MM.1S (cell line): Measurements from ENCODE around the gene IGF2.

Experiments
- DNase-seq: peaks from one replicate; pipeline ENCODE4 v3.0.0-alpha.2; 2015
- H2AFZ ChIP-seq: fragments of 300-600 bp; sonication (generic); 2 replicates; pipeline ENCODE4 v1.6.0; 2016; ENCODE audit warnings: antibody characterized with exemption, low read length
- H3F3A ChIP-seq: fragments of 300-600 bp; sonication (generic); 2 replicates; pipeline ENCODE4 v1.6.1; 2016; ENCODE audit warnings: mild to moderate bottlenecking, antibody characterized with exemption, low read length, moderate library complexity, mixed read lengths; ENCODE audit not compliant: insufficient read depth
- H3K27ac ChIP-seq: fragments of 300-600 bp; sonication (generic); 2 replicates; pipeline ENCODE4 v1.5.1; 2016; ENCODE audit warnings: mild to moderate bottlenecking, low read length
- H3K27me3 ChIP-seq: fragments of 300-600 bp; sonication (generic); replicated peaks from 2 replicates; pipeline ENCODE4 v1.6.0; 2016; ENCODE audit warnings: low read length; ENCODE audit not compliant: insufficient read depth
- H3K36me3 ChIP-seq: fragments of 300-600 bp; sonication (generic); replicated peaks from 2 replicates; pipeline ENCODE4 v1.6.1; 2016; ENCODE audit warnings: mild to moderate bottlenecking, low read length, mixed read lengths; ENCODE audit not compliant: insufficient read depth
- H3K4me1 ChIP-seq: fragments of 300-600 bp; sonication (generic); 2 replicates; pipeline ENCODE4 v1.6.1; 2016; ENCODE audit warnings: low read length, mixed read lengths
- H3K4me2 ChIP-seq: fragments of 300-600 bp; sonication (generic); 2 replicates; pipeline ENCODE4 v1.6.0; 2016; ENCODE audit warnings: low read depth, low read length
- H3K4me3 ChIP-seq: fragments of 300-600 bp; sonication (generic); 2 replicates; pipeline ENCODE4 v1.5.1; 2016; ENCODE audit warnings: low read length, mixed read lengths
- H3K79me2 ChIP-seq: fragments of 300-600 bp; sonication (generic); 2 replicates; pipeline ENCODE4 v1.6.1; 2016; ENCODE audit warnings: mixed run types, low read length, mixed read lengths
- H3K9ac ChIP-seq: fragments of 300-600 bp; sonication (generic); 2 replicates; pipeline ENCODE4 v1.6.1; 2016; ENCODE audit warnings: low read length, mixed read lengths
- H3K9me2 ChIP-seq: fragments of 300-600 bp; sonication (generic); replicated peaks from 2 replicates; pipeline ENCODE4 v1.6.1; 2016; ENCODE audit warnings: mild to moderate bottlenecking, low read length, mixed read lengths; ENCODE audit not compliant: insufficient read depth
- H3K9me3 ChIP-seq: fragments of 300-600 bp; sonication (generic); replicated peaks from 2 replicates; pipeline ENCODE4 v1.6.1; 2016; ENCODE audit warnings: mild to moderate bottlenecking, low read length, mixed read lengths; ENCODE audit not compliant: insufficient read depth
- H4K20me1 ChIP-seq: fragments of 300-600 bp; sonication (generic); 2 replicates; pipeline ENCODE4 v1.6.1; 2016; ENCODE audit warnings: mild to moderate bottlenecking, low read length, moderate library complexity, mixed read lengths; ENCODE audit not compliant: insufficient read depth
- EZH2 ChIP-seq: fragments of 300-600 bp; sonication (generic); optimal IDR thresholded peaks from 2 replicates; pipeline ENCODE3; 2017; ENCODE audit warnings: low read depth, mild to moderate bottlenecking, antibody characterized with exemption, low read length, mixed read lengths
- EZH2phosphoT487 ChIP-seq: fragments of 300-600 bp; sonication (generic); IDR thresholded peaks from 2 replicates; pipeline ENCODE4 v1.6.1; 2018; ENCODE audit warnings: antibody characterized with exemption, low read length
- TF ChIP-seq, protein P1 (sequence below): fragments of 300-600 bp; sonication (generic); IDR thresholded peaks from 2 replicates; pipeline ENCODE4 v1.5.1; 2016; ENCODE audit warnings: antibody characterized with exemption, low read length, mixed read lengths

The IGF2 gene

DNA sequence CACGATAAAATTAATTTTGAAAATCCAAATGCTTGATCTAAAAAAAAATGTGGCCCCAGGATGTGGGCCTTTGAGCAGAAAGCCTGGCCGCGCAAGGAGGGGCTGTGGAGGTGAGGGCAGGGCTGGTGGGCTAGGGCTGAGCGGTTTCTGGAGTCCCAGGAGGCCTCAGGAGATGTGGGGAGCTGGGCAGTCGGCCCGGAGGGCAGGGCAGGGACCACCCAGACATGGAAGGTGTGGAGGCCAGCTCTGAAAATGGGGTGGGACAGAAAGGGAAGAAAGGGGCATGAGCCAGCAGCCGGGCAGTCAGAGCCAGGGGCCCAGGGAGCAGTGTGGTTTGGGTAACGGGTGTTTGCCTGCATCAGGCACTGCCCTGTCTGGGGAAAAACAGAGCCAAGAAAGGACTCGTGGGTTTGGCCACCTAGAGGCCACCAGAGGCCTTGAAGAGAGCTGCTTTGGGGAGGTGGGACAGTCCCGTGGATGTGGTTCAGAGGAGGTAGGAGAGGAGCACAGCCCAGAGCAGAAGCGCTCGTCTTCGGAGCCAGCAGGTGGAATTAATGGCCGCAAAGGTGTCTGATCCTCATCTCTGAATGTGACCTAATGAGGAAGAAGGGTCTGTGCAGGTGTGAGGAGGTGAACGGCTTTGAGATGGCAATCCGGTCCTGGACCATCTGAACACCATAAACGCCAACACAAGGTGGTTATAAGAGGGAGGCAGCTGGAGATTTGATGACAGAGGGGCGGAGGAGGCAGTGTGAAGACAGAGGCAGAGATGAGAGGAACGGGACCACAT is 50.2 kb downstream of the IGF2 start:
- Histone ChIP-seq H3K27me3 (peaks cover 95% of the 10 kb centered on the region), H3K79me2 (no peaks in the 10 kb centered on the region), H3K27ac (no peak overlapping the region), H2AFZ (no peak overlapping the region), H3K4me3 (no peak overlapping the region), H3K4me1 (no peaks in the 10 kb centered on the region), H3K9me3 (no peaks in the 10 kb centered on the region), H3K36me3 (no peaks in the 10 kb centered on the region), H4K20me1 (no peaks in the 10 kb centered on the region), H3K4me2 (no peak overlapping the region), H3F3A (no peaks in the 10 kb centered on the region), H3K9me2 (no peaks in the 10 kb centered on the region), H3K9ac (no peak overlapping the region)
- TF ChIP-seq, protein P1, sequence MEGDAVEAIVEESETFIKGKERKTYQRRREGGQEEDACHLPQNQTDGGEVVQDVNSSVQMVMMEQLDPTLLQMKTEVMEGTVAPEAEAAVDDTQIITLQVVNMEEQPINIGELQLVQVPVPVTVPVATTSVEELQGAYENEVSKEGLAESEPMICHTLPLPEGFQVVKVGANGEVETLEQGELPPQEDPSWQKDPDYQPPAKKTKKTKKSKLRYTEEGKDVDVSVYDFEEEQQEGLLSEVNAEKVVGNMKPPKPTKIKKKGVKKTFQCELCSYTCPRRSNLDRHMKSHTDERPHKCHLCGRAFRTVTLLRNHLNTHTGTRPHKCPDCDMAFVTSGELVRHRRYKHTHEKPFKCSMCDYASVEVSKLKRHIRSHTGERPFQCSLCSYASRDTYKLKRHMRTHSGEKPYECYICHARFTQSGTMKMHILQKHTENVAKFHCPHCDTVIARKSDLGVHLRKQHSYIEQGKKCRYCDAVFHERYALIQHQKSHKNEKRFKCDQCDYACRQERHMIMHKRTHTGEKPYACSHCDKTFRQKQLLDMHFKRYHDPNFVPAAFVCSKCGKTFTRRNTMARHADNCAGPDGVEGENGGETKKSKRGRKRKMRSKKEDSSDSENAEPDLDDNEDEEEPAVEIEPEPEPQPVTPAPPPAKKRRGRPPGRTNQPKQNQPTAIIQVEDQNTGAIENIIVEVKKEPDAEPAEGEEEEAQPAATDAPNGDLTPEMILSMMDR, result no peak
- TF ChIP-seq EZH2, result no peak
- no peak for TF ChIP-seq EZH2phosphoT487
- DNase-seq, result no peak

DNA sequence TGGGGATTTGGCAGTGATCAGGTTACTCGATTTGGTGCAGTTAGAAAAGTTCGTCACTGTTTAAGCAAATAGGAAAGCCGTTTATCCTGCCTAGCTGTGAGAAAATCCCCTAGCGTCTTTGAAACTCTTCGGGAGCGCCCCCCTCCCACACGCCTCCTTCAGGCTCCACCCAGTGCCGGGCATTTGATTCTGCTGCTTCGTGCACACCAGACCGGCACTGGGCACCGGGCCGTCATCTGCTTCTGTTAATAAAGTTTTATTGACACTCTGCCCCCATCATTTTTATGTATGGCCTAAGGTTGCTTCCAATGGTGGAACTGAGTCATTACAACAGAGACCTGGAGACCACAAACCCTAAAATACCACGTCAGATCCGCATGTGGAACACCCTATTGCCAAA is 50.9 kb downstream of the IGF2 start:
- H3K79me2 ChIP-seq, result no peaks in the 10 kb centered on the region
- H3K36me3 ChIP-seq, result no peaks in the 10 kb centered on the region
- no peaks in the 10 kb centered on the region for H3K9me3 ChIP-seq
- no peak overlapping the region for H3K4me3 ChIP-seq
- H3F3A ChIP-seq, result no peaks in the 10 kb centered on the region
- H3K9ac ChIP-seq, result no peak overlapping the region
- DNase-seq, result no peak
- peaks cover 95% of the 10 kb centered on the region for H3K27me3 ChIP-seq
- TF ChIP-seq EZH2phosphoT487, result no peak
- no peak for TF ChIP-seq EZH2
- TF ChIP-seq, protein P1, result no peak
- no peak overlapping the region for H3K4me2 ChIP-seq
- H4K20me1 ChIP-seq, result no peaks in the 10 kb centered on the region
- no peak overlapping the region for H3K27ac ChIP-seq
- no peak overlapping the region for H2AFZ ChIP-seq
- no peaks in the 10 kb centered on the region for H3K9me2 ChIP-seq
- H3K4me1 ChIP-seq, result no peaks in the 10 kb centered on the region

DNA sequence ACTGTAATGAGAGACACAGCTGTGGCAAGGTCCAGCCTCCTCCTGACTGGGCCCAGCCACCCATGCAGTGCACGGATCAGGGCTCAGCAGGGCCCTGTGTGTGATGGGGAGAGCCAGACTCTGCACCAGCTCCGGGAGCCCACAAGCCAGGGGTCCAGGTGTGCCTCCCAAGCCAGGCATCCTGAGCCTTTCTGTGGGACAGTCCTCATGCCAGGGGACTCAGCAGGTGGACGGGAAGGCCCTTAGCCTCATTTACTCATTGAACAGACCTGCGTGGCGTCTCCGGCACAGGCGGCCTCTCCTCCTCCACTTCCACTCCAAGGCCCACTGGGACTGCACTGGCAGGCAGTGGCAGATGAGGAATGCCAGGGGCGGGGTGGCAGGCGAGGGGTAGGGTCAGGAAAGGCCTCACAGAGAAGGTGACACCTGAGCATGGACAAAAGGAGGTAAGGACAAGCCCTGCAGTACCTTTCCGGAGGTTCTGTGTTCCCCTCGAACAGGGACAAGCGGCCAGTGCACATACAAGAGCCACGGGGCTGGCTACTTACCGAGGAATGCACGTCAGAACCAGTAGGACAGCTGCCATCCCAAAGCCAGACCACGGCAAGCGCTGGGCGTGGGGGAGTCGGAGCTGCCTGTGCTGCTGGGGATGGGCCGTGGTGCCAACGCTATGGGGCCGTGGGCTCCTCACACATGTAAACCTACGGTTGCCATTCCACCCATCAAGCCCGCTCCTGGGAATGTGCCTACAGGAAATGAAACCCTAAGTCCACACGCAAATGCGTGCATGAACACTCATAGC is 52.7 kb downstream of the IGF2 start:
- no peak for DNase-seq
- no peak overlapping the region for H3K27ac ChIP-seq

More for the DNA sequence above, 52.7 kb downstream of the IGF2 start:
- Histone ChIP-seq H3F3A (no peaks in the 10 kb centered on the region), H3K4me3 (no peak overlapping the region), H3K79me2 (no peaks in the 10 kb centered on the region), H3K9me2 (no peaks in the 10 kb centered on the region), H3K9ac (no peak overlapping the region), H4K20me1 (no peaks in the 10 kb centered on the region), H2AFZ (no peak overlapping the region), H3K4me2 (no peak overlapping the region), H3K36me3 (no peaks in the 10 kb centered on the region), H3K27me3 (peaks cover 95% of the 10 kb centered on the region), H3K4me1 (no peaks in the 10 kb centered on the region), H3K9me3 (no peaks in the 10 kb centered on the region)
- no peak for TF ChIP-seq EZH2
- TF ChIP-seq, protein P1, result no peak
- TF ChIP-seq EZH2phosphoT487, result no peak
